ENCODE results near the gene JADE1.

The JADE1 gene

DNA sequence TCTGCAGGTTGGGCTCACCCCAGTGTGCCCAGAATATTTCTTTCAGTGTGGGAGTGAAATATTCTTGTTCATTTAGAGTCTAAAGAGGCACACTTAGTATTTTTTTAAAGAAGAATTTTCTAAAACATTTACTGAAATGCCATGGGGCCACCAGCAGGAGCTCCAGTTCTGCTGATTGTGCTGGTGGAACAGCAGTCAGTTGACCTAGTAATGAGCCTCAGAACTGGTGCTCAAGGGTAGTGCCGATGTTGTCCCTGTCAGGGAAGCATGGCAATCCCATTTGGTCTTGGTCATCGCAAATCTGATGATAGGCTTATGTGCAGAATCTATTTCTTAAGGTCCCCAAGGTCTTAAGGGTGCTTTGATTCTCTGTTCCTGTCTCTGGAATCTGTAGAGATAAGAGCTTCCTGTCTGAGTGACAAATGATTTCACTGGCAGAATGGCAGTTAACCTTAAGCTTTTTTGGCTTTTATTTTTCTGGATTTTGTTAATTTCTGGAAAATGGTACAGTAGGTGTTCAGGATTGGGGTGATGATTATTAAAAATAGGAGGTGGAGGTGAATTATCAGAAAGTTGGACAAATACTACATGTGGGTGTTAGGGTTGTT lies 31.3 kb downstream of the JADE1 start:
- H3K4me3 ChIP-seq (replicated peaks; ENCODE audit: low read depth, low read length) = no peak overlapping the region
- TF ChIP-seq, protein P1, sequence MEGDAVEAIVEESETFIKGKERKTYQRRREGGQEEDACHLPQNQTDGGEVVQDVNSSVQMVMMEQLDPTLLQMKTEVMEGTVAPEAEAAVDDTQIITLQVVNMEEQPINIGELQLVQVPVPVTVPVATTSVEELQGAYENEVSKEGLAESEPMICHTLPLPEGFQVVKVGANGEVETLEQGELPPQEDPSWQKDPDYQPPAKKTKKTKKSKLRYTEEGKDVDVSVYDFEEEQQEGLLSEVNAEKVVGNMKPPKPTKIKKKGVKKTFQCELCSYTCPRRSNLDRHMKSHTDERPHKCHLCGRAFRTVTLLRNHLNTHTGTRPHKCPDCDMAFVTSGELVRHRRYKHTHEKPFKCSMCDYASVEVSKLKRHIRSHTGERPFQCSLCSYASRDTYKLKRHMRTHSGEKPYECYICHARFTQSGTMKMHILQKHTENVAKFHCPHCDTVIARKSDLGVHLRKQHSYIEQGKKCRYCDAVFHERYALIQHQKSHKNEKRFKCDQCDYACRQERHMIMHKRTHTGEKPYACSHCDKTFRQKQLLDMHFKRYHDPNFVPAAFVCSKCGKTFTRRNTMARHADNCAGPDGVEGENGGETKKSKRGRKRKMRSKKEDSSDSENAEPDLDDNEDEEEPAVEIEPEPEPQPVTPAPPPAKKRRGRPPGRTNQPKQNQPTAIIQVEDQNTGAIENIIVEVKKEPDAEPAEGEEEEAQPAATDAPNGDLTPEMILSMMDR (IDR thresholded peaks at IDR 0.05; ENCODE audit: low read length, missing control alignments) = peak; percentile 4
- no peak for DNase-seq (ENCODE audit: low read depth)

DNA sequence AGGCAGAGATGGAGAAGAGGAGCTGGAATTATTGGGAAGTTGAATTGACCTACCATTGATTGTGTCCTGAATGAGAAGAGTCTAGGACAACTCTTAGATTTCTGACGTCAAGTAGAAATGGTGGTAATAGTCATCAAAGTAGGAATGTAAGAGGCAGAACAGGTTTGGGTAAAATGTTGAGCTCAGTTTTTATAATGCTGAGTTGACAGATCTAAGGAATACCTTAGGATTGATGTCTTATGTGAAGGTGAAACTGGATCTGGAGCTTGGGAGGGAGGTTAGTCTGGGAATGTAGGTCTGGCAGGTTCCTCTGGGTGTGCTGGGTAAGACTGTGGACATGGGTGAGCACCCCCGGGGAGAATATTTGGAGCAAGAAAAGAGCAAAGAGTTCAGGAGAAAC lies 31.9 kb downstream of the JADE1 start:
- DNase-seq (ENCODE audit: low read depth) = no peak
- no peak overlapping the region for H3K4me3 ChIP-seq (replicated peaks; ENCODE audit: low read depth, low read length)
- TF ChIP-seq, protein P1 (IDR thresholded peaks at IDR 0.05; ENCODE audit: low read length, missing control alignments) = no peak

DNA sequence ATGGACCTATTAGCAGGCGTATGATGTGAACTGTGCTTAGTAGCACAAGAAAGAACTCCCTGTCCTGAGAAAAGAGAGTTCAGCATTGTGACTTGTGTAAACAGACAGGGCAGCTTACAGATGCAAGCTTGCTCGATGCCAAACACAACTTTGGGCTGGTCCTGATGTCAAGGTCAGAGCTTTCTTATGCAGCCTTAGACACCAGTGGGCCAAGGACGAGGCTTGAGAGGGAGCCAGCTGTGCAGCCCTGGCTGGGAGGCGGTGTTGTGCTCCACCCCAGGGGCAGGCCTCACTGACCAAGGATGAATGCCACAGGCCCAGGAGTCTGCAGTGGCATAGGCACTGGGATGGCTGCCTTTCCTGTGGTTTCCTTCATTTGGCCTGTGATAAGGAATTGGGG lies 35.4 kb downstream of the JADE1 start:
- TF ChIP-seq, protein P1 (IDR thresholded peaks at IDR 0.05; ENCODE audit: low read length, missing control alignments) = no peak
- no peak overlapping the region for H3K4me3 ChIP-seq (replicated peaks; ENCODE audit: low read depth, low read length)
- no peak for DNase-seq (ENCODE audit: low read depth)

DNA sequence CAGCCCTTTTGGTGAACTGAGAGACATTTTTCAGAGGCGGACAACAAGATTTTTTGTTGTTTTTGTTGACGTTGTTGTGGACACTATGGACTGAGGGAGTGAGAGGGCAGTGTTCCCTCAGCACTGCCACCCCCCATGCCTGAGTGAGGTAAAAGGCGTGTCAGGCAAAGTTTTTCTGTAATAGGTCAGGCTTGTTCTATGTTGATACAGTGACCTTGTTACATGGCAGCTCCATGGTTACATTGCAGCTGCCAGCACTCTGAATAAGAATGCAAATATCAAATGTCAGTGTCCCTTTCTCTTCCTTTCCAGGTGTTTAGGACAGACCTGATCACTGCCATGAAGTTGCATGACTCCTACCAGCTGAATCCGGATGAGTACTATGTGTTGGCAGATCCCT lies 36.6 kb downstream of the JADE1 start:
- DNase-seq (ENCODE audit: low read depth) = no peak
- TF ChIP-seq, protein P1 (IDR thresholded peaks at IDR 0.05; ENCODE audit: low read length, missing control alignments) = no peak
- H3K4me3 ChIP-seq (replicated peaks; ENCODE audit: low read depth, low read length) = no peak overlapping the region

DNA sequence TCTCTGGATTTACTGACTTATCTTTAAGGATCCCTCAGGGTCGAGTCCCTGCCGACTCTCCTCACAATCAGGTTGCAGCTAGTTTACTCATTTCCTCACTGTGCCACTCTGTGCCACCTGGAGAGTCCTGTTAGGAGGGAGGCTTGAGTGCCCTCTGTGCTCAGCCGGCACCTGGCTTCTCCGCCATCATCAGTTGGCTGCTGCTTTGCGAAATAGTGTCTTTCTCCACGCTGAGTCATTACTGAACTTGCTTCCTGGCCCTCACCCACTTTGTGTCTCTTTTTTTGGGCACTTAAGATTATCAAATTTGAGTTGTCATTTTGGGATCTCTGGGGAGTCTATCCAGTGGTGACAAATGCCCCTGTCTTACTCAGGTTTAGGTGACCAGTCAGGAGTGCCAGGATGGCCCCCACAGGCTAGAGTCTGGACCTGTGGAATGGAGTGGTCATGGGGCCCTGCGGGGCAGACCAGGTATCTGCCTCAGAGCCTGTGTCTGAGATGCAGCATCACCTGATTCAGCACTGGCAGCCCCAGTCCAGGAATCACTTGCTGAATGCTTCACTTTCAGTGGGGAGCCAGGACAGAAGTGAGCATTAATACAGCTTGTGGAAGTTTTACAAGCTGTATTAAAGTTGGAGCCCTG lies 37.7 kb downstream of the JADE1 start:
- no peak for DNase-seq (ENCODE audit: low read depth)
- H3K4me3 ChIP-seq (replicated peaks; ENCODE audit: low read depth, low read length) = no peak overlapping the region
- TF ChIP-seq, protein P1 (IDR thresholded peaks at IDR 0.05; ENCODE audit: low read length, missing control alignments) = no peak

DNA sequence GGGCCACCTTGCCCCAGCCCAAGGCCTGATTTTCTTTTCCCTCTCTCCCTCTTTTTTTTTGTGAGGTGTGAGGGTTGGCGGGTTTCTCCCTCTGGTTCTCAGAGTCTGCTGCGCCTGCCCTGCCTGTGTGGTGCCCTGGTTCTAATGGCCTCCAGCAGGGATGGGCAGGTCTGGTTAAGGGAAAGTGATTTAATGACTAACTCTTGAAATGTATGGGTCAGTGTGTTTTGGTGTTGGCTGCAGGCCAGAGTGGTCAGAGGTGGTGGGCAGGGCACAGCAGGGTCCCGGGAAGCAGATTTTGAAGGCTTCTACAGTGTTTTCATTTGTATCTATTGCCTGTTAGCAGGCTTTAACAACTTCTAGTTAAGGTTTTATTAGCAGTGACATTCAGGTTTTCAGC lies 39.0 kb downstream of the JADE1 start:
- H3K4me3 ChIP-seq (replicated peaks; ENCODE audit: low read depth, low read length) = no peak overlapping the region
- no peak for DNase-seq (ENCODE audit: low read depth)
- TF ChIP-seq, protein P1 (IDR thresholded peaks at IDR 0.05; ENCODE audit: low read length, missing control alignments) = no peak

DNA sequence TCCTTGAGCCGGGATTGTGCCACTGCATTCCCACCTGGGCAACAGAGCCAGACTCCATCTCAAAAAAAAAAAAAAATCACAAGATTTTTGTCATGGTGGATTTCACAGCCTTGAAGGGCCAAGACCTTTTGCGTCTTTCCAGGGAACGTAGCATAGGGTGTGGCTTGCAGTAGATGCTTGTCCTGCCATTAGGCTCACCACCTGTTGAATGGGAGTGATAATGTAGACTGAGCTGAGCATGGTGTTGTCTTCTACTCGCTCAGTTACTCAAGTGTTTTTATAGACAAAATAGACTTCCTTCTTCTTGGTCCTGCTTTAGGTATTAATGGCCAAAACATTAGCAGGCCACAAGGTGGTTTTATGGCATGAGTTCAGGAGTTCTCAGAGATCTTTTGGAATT lies 40.8 kb downstream of the JADE1 start:
- TF ChIP-seq, protein P1 (IDR thresholded peaks at IDR 0.05; ENCODE audit: low read length, missing control alignments) = no peak
- H3K4me3 ChIP-seq (replicated peaks; ENCODE audit: low read depth, low read length) = no peak overlapping the region
- DNase-seq (ENCODE audit: low read depth) = no peak

All from fibroblast of pulmonary artery (primary cell).